ENCODE data around the gene CXCL12.

The CXCL12 gene

DNA sequence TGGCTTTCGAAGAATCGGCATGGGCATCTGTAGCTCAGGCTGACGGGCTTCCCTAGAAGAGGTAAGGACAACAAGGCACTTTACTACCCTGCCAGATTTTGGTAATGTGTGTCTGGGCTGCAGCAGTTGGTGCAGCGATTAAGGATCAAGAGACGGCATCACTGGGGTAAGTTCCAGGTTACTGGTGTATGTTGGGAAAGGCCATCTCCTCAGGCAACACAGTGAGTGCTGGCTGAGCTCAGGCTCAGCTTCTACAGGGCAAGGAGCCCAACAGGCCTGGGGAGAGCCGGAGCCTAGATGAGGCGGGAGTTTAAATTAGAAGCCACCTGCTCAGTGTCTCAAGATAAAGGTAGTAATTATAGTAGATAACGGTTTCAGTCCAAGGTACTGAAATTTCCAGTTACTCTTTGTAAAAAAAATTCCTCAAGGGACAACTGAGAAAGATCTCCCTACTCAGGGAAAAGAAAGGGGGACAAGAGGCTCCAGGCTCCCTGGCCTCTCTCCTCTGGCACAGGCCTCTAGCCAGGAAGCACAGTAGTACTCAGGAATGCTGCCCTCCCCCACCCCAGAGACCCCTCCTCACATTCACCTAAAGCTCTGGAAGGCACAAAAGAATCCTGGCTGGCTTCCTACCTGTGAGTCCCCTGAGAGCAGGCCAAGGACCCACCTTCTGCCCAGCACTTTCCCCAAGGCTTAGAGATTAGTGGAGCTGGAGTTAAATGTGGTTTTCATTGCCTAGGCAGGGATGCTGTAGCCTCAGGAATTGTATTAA, 3.9 kb downstream of the CXCL12 start:
- TF ChIP-seq CTCF (IDR thresholded peaks at IDR 0.05; ENCODE audit: insufficient read depth, low read depth, low read length, missing control alignments), result no peak
- no peak overlapping the region for H3K4me3 ChIP-seq (ENCODE audit: low read length)
- DNase-seq (ENCODE audit: low read depth), result no peak

DNA sequence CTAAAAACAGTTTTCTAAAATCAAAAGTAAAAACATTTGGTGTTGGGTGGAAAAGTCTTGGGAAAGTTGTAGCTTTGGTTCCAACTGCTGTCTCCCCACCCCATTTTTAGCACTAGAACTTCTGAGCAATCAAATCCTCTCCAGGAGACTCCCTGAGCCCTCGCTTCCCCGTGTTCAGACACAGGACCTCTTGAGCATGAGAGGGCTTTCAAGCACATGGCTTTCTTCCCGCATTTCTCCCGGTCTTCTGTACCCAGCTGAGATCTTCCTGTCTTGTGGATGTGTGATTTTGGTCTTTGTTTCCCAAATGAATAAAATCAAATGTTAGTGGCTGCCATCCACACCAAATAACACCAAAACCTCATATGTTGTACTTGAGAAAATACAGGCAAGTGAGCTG, 5.0 kb downstream of the CXCL12 start:
- no peak overlapping the region for H3K4me3 ChIP-seq (ENCODE audit: low read length)
- TF ChIP-seq CTCF (IDR thresholded peaks at IDR 0.05; ENCODE audit: insufficient read depth, low read depth, low read length, missing control alignments), result no peak
- no peak for DNase-seq (ENCODE audit: low read depth)

- no peak for TF ChIP-seq CTCF (IDR thresholded peaks at IDR 0.05; ENCODE audit: insufficient read depth, low read depth, low read length, missing control alignments)
- H3K4me3 ChIP-seq (ENCODE audit: low read length), result no peak overlapping the region
- no peak for DNase-seq (ENCODE audit: low read depth)
Observed at GRCh38 chr10:44378626-44379025, 6.3 kb downstream of the CXCL12 start.

GRCh38 chr10:44377651-44378310, 7.1 kb downstream of the CXCL12 start:
- TF ChIP-seq CTCF (IDR thresholded peaks at IDR 0.05; ENCODE audit: insufficient read depth, low read depth, low read length, missing control alignments), result no peak

DNA sequence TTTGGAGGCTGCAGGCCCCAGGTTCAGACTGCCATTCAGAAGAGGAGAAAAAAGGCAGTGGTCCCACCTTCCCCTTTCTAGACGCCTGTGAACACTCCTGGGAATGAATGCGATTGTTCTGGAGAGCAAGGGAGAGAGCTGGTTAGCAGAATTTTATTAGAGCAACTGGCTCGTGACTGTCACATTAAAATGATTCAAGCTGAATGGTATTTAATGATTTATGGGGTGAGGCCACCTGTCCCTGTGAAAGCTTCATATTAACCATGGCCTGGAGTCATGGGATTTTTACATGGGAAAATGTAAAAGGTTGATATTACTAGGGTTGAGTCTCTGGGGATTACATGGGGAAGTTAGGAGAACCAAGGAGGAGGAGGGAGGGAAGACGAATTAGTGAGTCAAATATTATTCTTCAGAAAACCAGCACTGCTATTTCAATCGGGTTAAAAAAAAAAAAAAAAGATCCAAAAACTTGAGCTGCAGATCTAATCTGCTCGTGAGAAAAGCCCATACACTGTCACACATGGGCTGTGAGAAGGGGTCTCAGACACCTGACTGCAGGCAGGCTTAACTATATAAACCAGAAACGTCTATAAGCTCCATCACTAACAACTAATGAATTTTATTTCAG, 8.3 kb downstream of the CXCL12 start:
- no peak for DNase-seq (ENCODE audit: low read depth)
- no peak for TF ChIP-seq CTCF (IDR thresholded peaks at IDR 0.05; ENCODE audit: insufficient read depth, low read depth, low read length, missing control alignments)
- no peak overlapping the region for H3K4me3 ChIP-seq (ENCODE audit: low read length)

More at GRCh38 chr10:44377651-44378310, 7.1 kb downstream of the CXCL12 start:
- H3K4me3 ChIP-seq (ENCODE audit: low read length), result no peak overlapping the region
- no peak for DNase-seq (ENCODE audit: low read depth)

DNA sequence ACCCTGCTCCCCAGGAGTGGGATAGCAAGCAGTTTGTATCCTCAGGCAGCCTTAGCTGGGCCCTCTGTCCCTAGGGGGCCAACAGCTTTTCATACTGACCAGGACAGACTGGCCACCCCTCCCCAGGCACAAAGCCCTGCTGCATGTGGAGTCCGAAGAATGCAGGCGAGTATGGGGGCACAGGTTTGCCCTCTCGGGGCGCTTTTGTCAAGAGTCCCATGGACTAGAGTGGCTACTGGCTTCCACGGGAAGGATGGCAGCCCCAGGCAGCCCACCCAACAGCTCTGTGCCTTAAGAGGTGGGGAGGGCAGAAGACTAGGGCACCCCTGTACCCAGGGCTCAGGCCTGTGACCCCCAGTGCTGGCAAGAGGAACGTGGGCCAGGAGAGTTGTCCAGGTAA, 10.7 kb downstream of the CXCL12 start:
- no peak overlapping the region for H3K4me3 ChIP-seq (ENCODE audit: low read length)
- no peak for TF ChIP-seq CTCF (IDR thresholded peaks at IDR 0.05; ENCODE audit: insufficient read depth, low read depth, low read length, missing control alignments)
- no peak for DNase-seq (ENCODE audit: low read depth)
